ENCODE data around the gene TFRC. TPM values are rescaled to one million over a fixed set of nuclear protein-coding genes. Genes with fewer than 3 reads are reported as not detected.
"Not testable (repeated sequence)": the region's sequence is repeated elsewhere in the genome, so short reads cannot be mapped to it uniquely, and the experiment has no call there.

The TFRC gene
- total RNA-seq, 1 donor, result 80.3 TPM

DNA sequence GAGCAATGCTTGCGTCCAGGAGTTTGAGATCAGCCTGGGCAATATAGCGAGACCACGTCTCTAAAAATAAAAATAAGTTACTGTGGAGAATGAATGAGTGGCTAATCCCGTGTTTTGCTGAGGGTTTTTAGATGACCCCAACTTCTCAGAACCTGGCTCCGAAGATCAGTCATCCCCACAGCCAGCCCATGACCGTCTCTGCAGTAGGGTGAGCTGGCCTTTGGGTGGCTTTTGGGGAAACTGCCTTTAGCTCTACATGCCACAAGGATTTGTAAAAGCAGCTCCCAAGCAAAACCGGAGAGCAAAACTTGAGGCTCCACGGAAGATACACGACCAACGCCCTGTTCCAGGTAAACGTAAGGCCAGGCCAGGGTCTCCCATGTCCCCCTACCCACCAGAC, 39.2 kb upstream of the TFRC start:
- TF ChIP-seq, protein P1, sequence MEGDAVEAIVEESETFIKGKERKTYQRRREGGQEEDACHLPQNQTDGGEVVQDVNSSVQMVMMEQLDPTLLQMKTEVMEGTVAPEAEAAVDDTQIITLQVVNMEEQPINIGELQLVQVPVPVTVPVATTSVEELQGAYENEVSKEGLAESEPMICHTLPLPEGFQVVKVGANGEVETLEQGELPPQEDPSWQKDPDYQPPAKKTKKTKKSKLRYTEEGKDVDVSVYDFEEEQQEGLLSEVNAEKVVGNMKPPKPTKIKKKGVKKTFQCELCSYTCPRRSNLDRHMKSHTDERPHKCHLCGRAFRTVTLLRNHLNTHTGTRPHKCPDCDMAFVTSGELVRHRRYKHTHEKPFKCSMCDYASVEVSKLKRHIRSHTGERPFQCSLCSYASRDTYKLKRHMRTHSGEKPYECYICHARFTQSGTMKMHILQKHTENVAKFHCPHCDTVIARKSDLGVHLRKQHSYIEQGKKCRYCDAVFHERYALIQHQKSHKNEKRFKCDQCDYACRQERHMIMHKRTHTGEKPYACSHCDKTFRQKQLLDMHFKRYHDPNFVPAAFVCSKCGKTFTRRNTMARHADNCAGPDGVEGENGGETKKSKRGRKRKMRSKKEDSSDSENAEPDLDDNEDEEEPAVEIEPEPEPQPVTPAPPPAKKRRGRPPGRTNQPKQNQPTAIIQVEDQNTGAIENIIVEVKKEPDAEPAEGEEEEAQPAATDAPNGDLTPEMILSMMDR (IDR thresholded peaks at IDR 0.05; ENCODE audit: insufficient read depth, low read length), result no peak
- DNase-seq (ENCODE audit: low read depth), result no peak
- H3K4me3 ChIP-seq (ENCODE audit: low read depth, low read length), result no peak overlapping the region

DNA sequence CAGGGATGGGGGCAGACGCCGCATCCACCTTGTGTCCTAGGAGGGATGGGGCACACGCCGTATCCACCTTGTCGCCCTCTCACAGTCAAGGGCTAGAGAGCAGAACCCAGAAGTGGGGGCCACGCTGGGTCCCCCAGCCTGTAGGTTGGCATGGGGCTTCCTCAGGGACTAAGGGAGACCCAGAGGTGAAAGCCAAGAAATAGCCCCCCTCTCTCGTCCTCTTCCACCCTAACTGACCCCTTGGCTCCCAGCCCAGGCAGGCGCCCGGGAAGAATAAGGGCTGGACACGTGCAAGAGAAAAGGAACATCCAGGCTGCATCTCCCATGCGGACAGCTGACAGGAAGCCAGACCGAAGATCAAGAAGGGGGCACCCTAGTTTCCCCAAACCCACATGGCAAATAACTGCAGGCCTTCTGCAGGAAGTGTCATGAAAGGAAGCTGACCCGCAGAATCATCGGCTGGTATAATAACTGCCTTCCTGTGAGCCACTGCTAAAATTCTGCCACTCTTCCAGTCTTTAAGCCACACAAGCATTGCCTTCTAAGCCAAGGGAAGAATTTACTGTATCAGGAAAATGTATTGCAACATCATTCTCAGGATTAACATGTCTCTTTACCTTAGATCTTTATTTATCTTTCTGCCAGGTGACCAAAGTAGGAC, 38.5 kb upstream of the TFRC start:
- TF ChIP-seq, protein P1 (IDR thresholded peaks at IDR 0.05; ENCODE audit: insufficient read depth, low read length), result no peak
- DNase-seq (ENCODE audit: low read depth), result no peak
- no peak overlapping the region for H3K4me3 ChIP-seq (ENCODE audit: low read depth, low read length)

DNA sequence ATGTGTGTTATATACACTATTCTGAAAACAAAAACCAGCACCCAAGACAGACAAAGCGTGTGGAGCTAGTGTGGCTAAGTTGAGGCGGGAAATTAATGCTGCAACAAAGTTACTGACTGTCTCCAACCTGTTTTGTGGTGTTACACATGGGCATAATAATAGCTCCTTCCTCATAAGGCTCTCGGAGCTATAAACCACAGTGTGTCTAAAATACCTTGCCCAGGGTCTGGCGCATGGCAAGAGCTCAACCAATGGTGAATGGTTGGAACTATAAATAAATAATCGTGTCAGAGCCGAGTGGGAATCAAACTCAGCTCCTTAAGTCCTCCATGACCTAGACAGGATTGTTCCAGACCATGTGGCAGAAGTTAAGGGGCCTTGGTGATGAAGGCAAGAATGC, 35.9 kb upstream of the TFRC start:
- no peak overlapping the region for H3K4me3 ChIP-seq (ENCODE audit: low read depth, low read length)
- TF ChIP-seq, protein P1 (IDR thresholded peaks at IDR 0.05; ENCODE audit: insufficient read depth, low read length), result no peak
- no peak for DNase-seq (ENCODE audit: low read depth)

DNA sequence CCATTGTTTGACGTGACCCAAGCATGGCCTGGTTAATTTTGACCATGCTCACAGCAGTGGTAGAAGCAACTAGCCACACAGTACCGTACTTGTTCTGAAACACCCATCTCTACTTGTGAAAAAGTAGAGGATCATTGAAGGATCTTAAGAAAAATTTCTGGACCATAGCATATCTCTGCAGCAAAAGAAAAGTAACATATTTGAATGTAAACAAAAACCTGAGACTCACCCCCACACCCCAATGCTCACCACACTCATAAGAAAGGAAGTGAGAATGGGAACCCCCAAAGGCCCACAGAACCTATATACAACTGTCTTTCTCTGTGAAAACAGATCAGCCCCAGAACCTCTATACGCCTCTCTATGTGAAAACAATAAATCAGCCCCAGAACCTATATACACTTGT, 33.8 kb upstream of the TFRC start:
- no peak for DNase-seq (ENCODE audit: low read depth)
- TF ChIP-seq, protein P1 (IDR thresholded peaks at IDR 0.05; ENCODE audit: insufficient read depth, low read length), result no peak
- H3K4me3 ChIP-seq (ENCODE audit: low read depth, low read length), result no peak overlapping the region

DNA sequence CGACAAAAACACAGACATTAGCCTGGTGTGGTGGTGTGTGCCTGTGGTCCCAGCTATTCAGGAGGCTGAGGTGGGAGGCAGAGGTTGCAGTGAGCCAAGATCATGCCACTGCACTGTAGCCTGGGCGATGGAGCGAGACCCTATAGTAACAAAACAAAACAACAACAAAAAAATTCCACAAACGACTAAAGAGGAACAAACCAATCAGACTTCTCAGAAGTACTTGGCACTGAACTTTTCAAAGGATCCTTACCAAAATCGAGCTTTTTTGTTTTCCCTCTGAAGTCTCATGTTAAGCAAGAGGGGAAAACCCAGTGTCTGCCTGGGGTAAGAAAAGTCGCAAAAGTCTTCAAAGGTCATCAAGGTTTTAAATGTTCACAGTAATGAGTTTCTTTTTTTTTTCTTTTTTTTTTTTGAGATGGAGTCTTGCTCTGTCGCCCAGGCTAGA, 30.1 kb upstream of the TFRC start:
- DNase-seq (ENCODE audit: low read depth), result no peak
- H3K4me3 ChIP-seq (ENCODE audit: low read depth, low read length), result no peak overlapping the region
- TF ChIP-seq, protein P1 (IDR thresholded peaks at IDR 0.05; ENCODE audit: insufficient read depth, low read length), result no peak

DNA sequence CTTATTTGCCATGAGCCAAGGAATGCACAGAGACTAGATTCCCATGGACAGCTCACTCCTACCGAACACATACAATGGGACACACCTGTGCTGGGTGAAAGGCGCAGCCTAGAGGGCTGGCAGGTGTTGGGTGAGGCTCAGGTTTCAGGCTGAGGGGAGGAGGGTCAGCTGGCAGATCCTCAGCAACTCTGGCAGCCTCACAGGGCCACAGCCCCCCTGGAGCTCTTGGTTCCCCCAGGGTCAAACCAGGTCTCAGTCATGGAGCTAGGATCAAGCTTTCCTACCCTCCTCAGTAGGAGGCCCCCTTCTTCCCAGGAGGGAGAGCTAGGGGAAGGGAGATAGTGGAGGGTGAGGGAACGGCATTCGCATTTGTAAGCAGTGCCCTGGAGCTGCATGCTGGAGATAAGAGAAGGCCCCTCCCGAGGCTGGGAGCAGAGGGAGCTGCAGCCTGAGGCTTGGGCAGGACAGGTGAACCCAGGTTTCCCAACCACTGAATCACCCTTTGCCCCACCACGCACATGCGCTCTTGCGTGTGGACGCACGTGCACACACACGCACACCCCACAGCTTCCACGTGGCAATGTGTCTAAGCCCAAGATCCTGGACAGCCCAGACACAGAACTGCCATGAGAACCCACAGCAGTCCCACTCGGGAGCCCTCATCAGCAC, 26.3 kb upstream of the TFRC start:
- no peak overlapping the region for H3K4me3 ChIP-seq (ENCODE audit: low read depth, low read length)
- TF ChIP-seq, protein P1 (IDR thresholded peaks at IDR 0.05; ENCODE audit: insufficient read depth, low read length), result no peak
- DNase-seq (ENCODE audit: low read depth), result no peak

DNA sequence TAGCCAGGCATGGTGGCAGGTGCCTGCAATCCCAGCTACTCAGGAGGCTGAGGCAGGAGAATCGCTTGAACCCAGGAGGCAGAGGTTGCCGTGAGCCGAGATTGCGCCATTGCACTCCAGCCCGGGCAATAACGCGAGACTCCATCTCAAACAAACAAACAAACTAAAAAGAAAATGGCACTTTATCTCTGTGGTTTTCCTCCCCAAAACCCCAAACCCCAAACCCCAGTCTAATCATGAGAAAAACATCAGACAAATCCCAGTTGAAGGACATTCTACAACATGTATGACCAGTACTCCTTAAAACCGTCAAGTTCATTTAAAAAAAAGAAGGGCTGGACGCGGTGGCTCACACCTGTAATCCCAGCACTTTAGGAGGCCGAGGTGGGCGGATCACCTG, 22.8 kb upstream of the TFRC start:
- not testable (repeated sequence) for H3K4me3 ChIP-seq (ENCODE audit: low read depth, low read length); DNase-seq (ENCODE audit: low read depth)

DNA sequence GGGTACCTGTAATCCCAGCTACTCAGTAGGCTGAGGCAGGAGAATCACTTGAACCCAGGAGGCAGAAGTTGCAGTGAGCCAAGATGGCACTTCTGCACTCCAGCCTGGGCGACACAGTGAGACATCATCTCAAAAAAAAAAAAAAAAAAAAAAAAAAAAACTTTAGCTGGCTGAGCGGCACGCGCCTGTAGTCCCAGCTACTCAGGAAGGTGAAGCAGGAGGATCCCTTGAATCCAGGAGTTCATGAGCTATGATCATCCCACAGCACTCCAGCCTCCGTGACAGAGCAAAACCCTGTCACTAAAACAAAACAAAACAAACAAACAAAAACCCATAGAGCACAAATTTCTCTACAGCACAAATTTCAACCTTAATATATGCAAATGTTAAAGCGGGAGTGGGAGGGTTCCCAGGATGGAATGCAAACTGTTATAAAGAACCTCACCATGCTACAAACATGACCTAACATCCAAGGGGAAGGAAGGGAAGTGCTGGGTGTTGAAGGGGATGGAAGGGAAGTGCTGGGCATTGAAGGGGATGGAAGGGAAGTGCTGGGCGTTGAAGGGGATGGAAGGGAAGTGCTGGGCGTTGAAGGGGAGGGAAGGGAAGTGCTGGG, 16.6 kb upstream of the TFRC start:
- not testable (repeated sequence) for DNase-seq (ENCODE audit: low read depth); H3K4me3 ChIP-seq (ENCODE audit: low read depth, low read length)
